Dermis microvascular lymphatic vessel endothelial cell (primary cell): ENCODE data around the gene GTF2H4. TPM values are rescaled to one million over a fixed set of nuclear protein-coding genes. Genes with fewer than 3 reads are reported as not detected.

Source experiments
- DNase-seq, 2 donors: peaks; one replicate each; pipeline versions ENCODE4 v3.0.0 to v3.0.0-alpha.2; 2010; ENCODE audit warnings: low read depth in 2 of 2
- total RNA-seq: library from RNA; depleted of rRNA; stranded (reverse); fragments of >200 nt; gene quantifications from 2 replicates; pipeline ENCODE4 v1.2.1, GENCODE V29; 2014

Gene GTF2H4
- total RNA-seq, 1 donor from 2014 or later: 10.4 TPM

GRCh38 chr6:30882759-30883684 is 25.0 kb upstream of the GTF2H4 start:
- no peak for DNase-seq

- peak in 1 of 2 donors; percentile 49 for DNase-seq
Observed at GRCh38 chr6:30883685-30884520, 24.1 kb upstream of the GTF2H4 start, which contains the start of gene DDR1. Gene DDR1, plus strand, starts transcription at chr6:30884519. Its CDS starts 4,211 bp downstream, at chr6:30888730.

- DNase-seq: peak in 1 of 2 donors; percentile 29
Observed at GRCh38 chr6:30884521-30885480, 23.2 kb upstream of the GTF2H4 start.

GRCh38 chr6:30885481-30885998 is 22.5 kb upstream of the GTF2H4 start:
- no peak for DNase-seq

- DNase-seq: peak in 1 of 2 donors; percentile 63
Observed at GRCh38 chr6:30885999-30886896, 21.8 kb upstream of the GTF2H4 start.

- no peak for DNase-seq
Observed at GRCh38 chr6:30886897-30887255, 21.1 kb upstream of the GTF2H4 start.

- peak in 1 of 2 donors; percentile 61 for DNase-seq
Observed at GRCh38 chr6:30887901-30888815, 19.8 kb upstream of the GTF2H4 start.

GRCh38 chr6:30888816-30889495 is 19.1 kb upstream of the GTF2H4 start:
- no peak for DNase-seq

- DNase-seq: no peak
Observed at GRCh38 chr6:30889496-30889885, 18.5 kb upstream of the GTF2H4 start.

- DNase-seq: no peak
Observed at GRCh38 chr6:30889921-30890645, 17.9 kb upstream of the GTF2H4 start.

- no peak for DNase-seq
Observed at GRCh38 chr6:30890646-30891449, 17.2 kb upstream of the GTF2H4 start.

GRCh38 chr6:30891450-30891723 is 16.6 kb upstream of the GTF2H4 start:
- no peak for DNase-seq

- no peak for DNase-seq
Observed at GRCh38 chr6:30891816-30892538, 16.0 kb upstream of the GTF2H4 start.

GRCh38 chr6:30893001-30893591 is 14.9 kb upstream of the GTF2H4 start:
- DNase-seq: no peak

- no peak for DNase-seq
Observed at GRCh38 chr6:30893666-30894065, 14.3 kb upstream of the GTF2H4 start.

GRCh38 chr6:30894381-30894780 is 13.6 kb upstream of the GTF2H4 start:
- DNase-seq: no peak
